HepG2 (cell line): ENCODE data around the gene NUDCD3. TPM values are rescaled to one million over a fixed set of nuclear protein-coding genes. Genes with fewer than 3 reads are reported as not detected.
A peak's percentile ranks its signal among the peaks of the same experiment; 100 is the strongest.

Source experiments
- BRCA1 ChIP-seq: sonication (generic); formaldehyde crosslinking; IDR thresholded peaks from 2 replicates; pipeline ENCODE4 v1.4.0; 2020; ENCODE audit warnings: missing genetic modification reagents
- CCDC6 ChIP-seq: sonication (generic); formaldehyde crosslinking; IDR thresholded peaks from 2 replicates; pipeline ENCODE4 v1.8.1; 2022; ENCODE audit warnings: mild to moderate bottlenecking, missing genetic modification reagents, moderate library complexity
- CHCHD3 ChIP-seq: sonication (generic); formaldehyde crosslinking; IDR thresholded peaks from 2 replicates; pipeline ENCODE4 v1.8.0; 2022; ENCODE audit warnings: mild to moderate bottlenecking, missing genetic modification reagents, moderate library complexity
- DPF2 ChIP-seq: sonication (generic); formaldehyde crosslinking; IDR thresholded peaks from 2 replicates; pipeline ENCODE4 v1.4.0; 2020; ENCODE audit warnings: mild to moderate bottlenecking, low read depth, missing genetic modification reagents, borderline replicate concordance
- E2F2 ChIP-seq: sonication (generic); formaldehyde crosslinking; IDR thresholded peaks from 2 replicates; pipeline ENCODE4 v1.4.0; 2020; ENCODE audit warnings: missing genetic modification reagents, borderline replicate concordance
- FOXA1 ChIP-seq, 2 experiments: fragments of 450-650 bp in 1 of 2; sonication (generic) in 1 of 2; formaldehyde crosslinking in 1 of 2; IDR thresholded peaks; 2 replicates each; pipeline versions ENCODE4 v1.4.0 to v1.6.1; 2016 to 2020; ENCODE audit warnings: missing genetic modification reagents in 1 of 2
- HMG20A ChIP-seq: IDR thresholded peaks from 2 replicates; pipeline ENCODE4 v1.6.1; 2016; ENCODE audit warnings: borderline replicate concordance
- KAT7 ChIP-seq: IDR thresholded peaks from 2 replicates; pipeline ENCODE4 v1.6.1; 2018; ENCODE audit warnings: borderline replicate concordance, missing compliant biosample characterization
- KMT2B ChIP-seq: IDR thresholded peaks from 2 replicates; pipeline ENCODE4 v1.6.1; 2016; ENCODE audit warnings: missing genetic modification reagents, missing compliant biosample characterization
- MED1 ChIP-seq: sonication (generic); formaldehyde crosslinking; IDR thresholded peaks from 2 replicates; pipeline ENCODE4 v1.4.0; 2020; ENCODE audit warnings: missing genetic modification reagents
- MED8 ChIP-seq: sonication (generic); formaldehyde crosslinking; IDR thresholded peaks from 2 replicates; pipeline ENCODE4 v1.8.1; 2023; ENCODE audit warnings: mild to moderate bottlenecking, missing genetic modification reagents; ENCODE audit not compliant: insufficient replicate concordance
- NR2F1 ChIP-seq, 2 experiments: fragments of 450-650 bp in 1 of 2; formaldehyde crosslinking in 1 of 2; IDR thresholded peaks; 2 replicates each; pipeline versions ENCODE4 v1.5.0 to v1.6.1; 2016 to 2020; ENCODE audit warnings: mild to moderate bottlenecking in 1 of 2, missing compliant biosample characterization in 1 of 2, missing genetic modification reagents in 1 of 2, moderate library complexity in 1 of 2
- PRDM4 ChIP-seq: sonication (generic); formaldehyde crosslinking; IDR thresholded peaks from 2 replicates; pipeline ENCODE4 v1.9.0; 2021; ENCODE audit warnings: missing genetic modification reagents, borderline replicate concordance
- TOE1 ChIP-seq: sonication (generic); formaldehyde crosslinking; IDR thresholded peaks from 2 replicates; pipeline ENCODE4 v1.4.0; 2020; ENCODE audit warnings: mild to moderate bottlenecking, missing genetic modification reagents
- ZBTB46 ChIP-seq: sonication (generic); formaldehyde crosslinking; IDR thresholded peaks from 2 replicates; pipeline ENCODE4 v1.4.0; 2020; ENCODE audit warnings: mild to moderate bottlenecking, missing genetic modification reagents, borderline replicate concordance
- ZNF124 ChIP-seq: sonication (generic); formaldehyde crosslinking; IDR thresholded peaks from 2 replicates; pipeline ENCODE4 v1.4.0; 2020; ENCODE audit warnings: missing genetic modification reagents
- ZNF205 ChIP-seq: IDR thresholded peaks from 2 replicates; pipeline ENCODE4 v1.6.1; 2018; ENCODE audit warnings: missing biosample characterization, missing genetic modification reagents
- ZNF678 ChIP-seq: sonication (generic); formaldehyde crosslinking; IDR thresholded peaks from 2 replicates; pipeline ENCODE4 v1.4.0; 2020; ENCODE audit warnings: mild to moderate bottlenecking, missing genetic modification reagents
- ZNF784 ChIP-seq: sonication (generic); formaldehyde crosslinking; IDR thresholded peaks from 2 replicates; pipeline ENCODE4 v1.5.1; 2020; ENCODE audit warnings: missing genetic modification reagents, mild to moderate bottlenecking, borderline replicate concordance
- ZNF788 ChIP-seq: sonication (generic); formaldehyde crosslinking; IDR thresholded peaks from 2 replicates; pipeline ENCODE4 v1.5.0; 2020; ENCODE audit warnings: mild to moderate bottlenecking, missing genetic modification reagents, borderline replicate concordance
- ZNF883 ChIP-seq: sonication (generic); formaldehyde crosslinking; IDR thresholded peaks from 2 replicates; pipeline ENCODE4 v1.5.1; 2020; ENCODE audit warnings: mild to moderate bottlenecking, missing genetic modification reagents; ENCODE audit errors: not compliant biosample characterization
- polyA plus RNA-seq, 8 experiments: library from polyadenylated mRNA; depleted of rRNA in 3 of 8; stranded (reverse) in 7 of 8; unstranded in 1 of 8; fragments of >200 nt; fragmentation: Illumina TruSeq in 4 of 8; extraction: Trizol in 4 of 8; gene quantifications; 2 replicates each; pipeline versions ENCODE4 v1.2.1 to v1.2.3, GENCODE V29; 2011 to 2016; ENCODE audit warnings: low read depth in 4 of 8, missing spikeins in 1 of 8, mixed read lengths in 1 of 8; ENCODE audit not compliant: insufficient read depth in 1 of 8
- total RNA-seq, 5 experiments: library from RNA; depleted of rRNA; stranded (reverse); fragments of >200 nt; fragmentation: Illumina TruSeq; extraction: Trizol; gene quantifications; 2 replicates each; pipeline ENCODE4 v1.2.3, GENCODE V29; 2016; ENCODE audit warnings: low read depth in 1 of 5

The NUDCD3 gene
- total and polyA plus RNA-seq, 2 of the 13 experiments (the other 11 are each of a cell fraction or from before 2014, with no cell fraction given), result 20.8 to 49.9 TPM

GRCh38 chr7:44490351-44491200, at the start of gene NUDCD3 (continued):
- TF ChIP-seq ZNF788 (peak; percentile 88), KMT2B (CRISPR knock-in tag) (peak; percentile 95), FOXA1 (IDR thresholded peaks at IDR 0.05) (no peak), FOXA1 (CRISPR knock-in tag; IDR thresholded peaks at IDR 0.05) (0 out of 2 replicates have a peak, but pooled peaks have one; percentile 26), CCDC6 (CRISPR knock-in tag) (peak; percentile 76; the same call in 1 of the 2 replicates), ZNF124 (CRISPR knock-in tag) (no peak; the same call in 1 of the 2 replicates), HMG20A (CRISPR knock-in tag) (peak; percentile 17; the same call in 1 of the 2 replicates), ZNF883 (CRISPR knock-in tag) (peak; percentile 82), NR2F1 (CRISPR knock-in tag; IDR thresholded peaks at IDR 0.05) (peak in 1 of 2 experiments; percentile 57; a peak in 1 of 4 replicates), DPF2 (CRISPR knock-in tag) (no peak), ZNF678 (CRISPR knock-in tag) (no peak), MED8 (CRISPR knock-in tag) (peak; percentile 33), E2F2 (CRISPR knock-in tag) (no peak), CHCHD3 (CRISPR knock-in tag) (no peak), ZNF205 (no peak; the same call in 1 of the 2 replicates), TOE1 (CRISPR knock-in tag) (0 out of 2 replicates have a peak, but pooled peaks have one; percentile 34), PRDM4 (no peak), MED1 (peak; percentile 44; the same call in 1 of the 2 replicates), ZNF784 (peak; percentile 95; the same call in 1 of the 2 replicates), KAT7 (CRISPR knock-in tag) (peak; percentile 85; the same call in 1 of the 2 replicates), ZBTB46 (no peak), BRCA1 (no peak)
